Uterus (tissue), 4 donors: ENCODE measurements around the gene COL15A1. TPM values are rescaled to one million over a fixed set of nuclear protein-coding genes. Genes with fewer than 3 reads are reported as not detected.

ENCODE experiments used
- DNase-seq, 2 donors: peaks; one replicate each; pipeline ENCODE4 v3.0.0-alpha.2; 2019 to 2020
- H3K27ac ChIP-seq, 2 donors: fragments of 200-600 bp; sonication (generic); 1 replicate in 1 of 2; 2 replicates in 1 of 2; pipeline ENCODE4 v1.5.1; 2016 to 2018
- H3K27me3 ChIP-seq, 2 donors: fragments of 200-600 bp; sonication (generic); one replicate each; pipeline ENCODE4 v1.5.1; 2018 to 2019; ENCODE audit warnings: control low read depth in 1 of 2
- H3K36me3 ChIP-seq, 2 donors: fragments of 200-600 bp; sonication (generic); one replicate each; pipeline ENCODE4 v1.5.1; 2019; ENCODE audit warnings: control low read depth in 1 of 2
- H3K4me1 ChIP-seq, 2 donors: fragments of 200-600 bp; sonication (generic); one replicate each; pipeline ENCODE4 v1.5.1; 2018 to 2019; ENCODE audit warnings: control low read depth in 1 of 2
- H3K4me3 ChIP-seq, 2 donors: fragments of 200-600 bp; sonication (generic); 1 replicate in 1 of 2; 2 replicates in 1 of 2; pipeline ENCODE4 v1.5.1; 2018 to 2019; ENCODE audit warnings: mild to moderate bottlenecking in 1 of 2
- H3K9me3 ChIP-seq, 2 donors: fragments of 200-600 bp; sonication (generic); one replicate each; pipeline ENCODE4 v1.5.1; 2019; ENCODE audit warnings: control low read depth in 1 of 2
- CTCF ChIP-seq, 4 experiments: fragments of 200-600 bp in 2 of 4; fragments of 450-650 bp in 2 of 4; sonication (generic) in 2 of 4; IDR thresholded peaks; one replicate each; pipeline ENCODE4 v1.5.1; 2016 to 2019; ENCODE audit warnings: antibody characterized with exemption in 4 of 4, mild to moderate bottlenecking in 2 of 4, moderate library complexity in 1 of 4
- POLR2A ChIP-seq, 2 donors: fragments of 450-650 bp; IDR thresholded peaks; one replicate each; pipeline ENCODE4 v1.6.1; 2016; ENCODE audit warnings: antibody characterized with exemption in 2 of 2, mild to moderate bottlenecking in 1 of 2, moderate library complexity in 1 of 2
- intact Hi-C: fragments of 100-400 bp; cut with DNase I; formaldehyde crosslinking; loops from one replicate; pipeline ENCODE4 v1.15.1; 2023; ENCODE audit warnings: low total_unique reads
- total RNA-seq, 4 donors: library from RNA; depleted of rRNA in 3 of 4; stranded (reverse); fragments of >200 nt in 3 of 4; gene quantifications; one replicate each; pipeline versions ENCODE4 v1.1.0 to v1.2.4, GENCODE V29; 2014 to 2023
- donor health status: DM: yes; HTN: yes; CAD: no.

The COL15A1 gene
- total RNA-seq, 4 donors from 2014 or later: 20.3 to 160 (median 50.4) TPM

GRCh38 chr9:98967257-98967656 is 23.6 kb downstream of the COL15A1 start:
- intact Hi-C loops: no loop called here
- TF ChIP-seq POLR2A (IDR thresholded peaks at IDR 0.05) (no peak), CTCF (IDR thresholded peaks at IDR 0.05) (no peak)
- Histone ChIP-seq H3K27me3 (no peaks in the 10 kb centered on the region), H3K4me1 (no peaks in the 10 kb centered on the region), H3K4me3 (no peak overlapping the region), H3K36me3 (no peaks in the 10 kb centered on the region), H3K27ac (no peak overlapping the region), H3K9me3 (no peaks in the 10 kb centered on the region)
- DNase-seq: no peak

GRCh38 chr9:98967680-98968079 is 24.0 kb downstream of the COL15A1 start:
- no peaks in the 10 kb centered on the region for H3K4me1 ChIP-seq
- intact Hi-C loops: no loop called here
- H3K4me3 ChIP-seq: no peak overlapping the region
- no peaks in the 10 kb centered on the region for H3K36me3 ChIP-seq
- no peak for DNase-seq
- H3K9me3 ChIP-seq: no peaks in the 10 kb centered on the region
- TF ChIP-seq POLR2A (IDR thresholded peaks at IDR 0.05) (no peak), CTCF (IDR thresholded peaks at IDR 0.05) (no peak)
- no peak overlapping the region for H3K27ac ChIP-seq
- H3K27me3 ChIP-seq: no peaks in the 10 kb centered on the region

GRCh38 chr9:98968601-98969337 is 25.1 kb downstream of the COL15A1 start:
- TF ChIP-seq POLR2A (IDR thresholded peaks at IDR 0.05) (no peak), CTCF (IDR thresholded peaks at IDR 0.05) (no peak)

GRCh38 chr9:98970532-98971041 is 26.9 kb downstream of the COL15A1 start:
- H3K27me3 ChIP-seq: no peaks in the 10 kb centered on the region
- no peaks in the 10 kb centered on the region for H3K36me3 ChIP-seq
- intact Hi-C loops: no loop called here
- H3K4me3 ChIP-seq: no peak overlapping the region
- H3K27ac ChIP-seq: peak overlapping the region in 1 of 2 donors; percentile 34
- no peak for DNase-seq
- TF ChIP-seq POLR2A (IDR thresholded peaks at IDR 0.05) (no peak), CTCF (IDR thresholded peaks at IDR 0.05) (no peak)
- no peaks in the 10 kb centered on the region for H3K9me3 ChIP-seq
- H3K4me1 ChIP-seq: peaks cover 0 to 6% of the 10 kb centered on the region in 2 donors

More at GRCh38 chr9:98968601-98969337, 25.1 kb downstream of the COL15A1 start:
- no peaks in the 10 kb centered on the region for H3K36me3 ChIP-seq
- H3K4me1 ChIP-seq: no peaks in the 10 kb centered on the region
- intact Hi-C loops: no loop called here
- H3K27ac ChIP-seq: no peak overlapping the region
- H3K4me3 ChIP-seq: no peak overlapping the region
- no peaks in the 10 kb centered on the region for H3K9me3 ChIP-seq
- DNase-seq: no peak
- no peaks in the 10 kb centered on the region for H3K27me3 ChIP-seq

- intact Hi-C loops: no loop called here
- H3K9me3 ChIP-seq: no peaks in the 10 kb centered on the region
- TF ChIP-seq POLR2A (IDR thresholded peaks at IDR 0.05) (no peak), CTCF (IDR thresholded peaks at IDR 0.05) (no peak)
- H3K36me3 ChIP-seq: no peaks in the 10 kb centered on the region
- H3K27ac ChIP-seq: peak overlapping the region; percentile 34 to 55
- H3K4me3 ChIP-seq: no peak overlapping the region
- H3K27me3 ChIP-seq: no peaks in the 10 kb centered on the region
- DNase-seq: peak in 1 of 2 donors; percentile 56
- H3K4me1 ChIP-seq: peaks cover 0 to 7% of the 10 kb centered on the region in 2 donors
Measured at GRCh38 chr9:98971168-98971914, 27.6 kb downstream of the COL15A1 start.
